Measurements from ENCODE around the gene FFAR1. TPM values are rescaled to one million over a fixed set of nuclear protein-coding genes. Genes with fewer than 3 reads are reported as not detected.

The FFAR1 gene
- total and polyA plus RNA-seq, 2 donors (not counting 3 experiments of a cell fraction or from before 2014, with no cell fraction given): not detected

DNA sequence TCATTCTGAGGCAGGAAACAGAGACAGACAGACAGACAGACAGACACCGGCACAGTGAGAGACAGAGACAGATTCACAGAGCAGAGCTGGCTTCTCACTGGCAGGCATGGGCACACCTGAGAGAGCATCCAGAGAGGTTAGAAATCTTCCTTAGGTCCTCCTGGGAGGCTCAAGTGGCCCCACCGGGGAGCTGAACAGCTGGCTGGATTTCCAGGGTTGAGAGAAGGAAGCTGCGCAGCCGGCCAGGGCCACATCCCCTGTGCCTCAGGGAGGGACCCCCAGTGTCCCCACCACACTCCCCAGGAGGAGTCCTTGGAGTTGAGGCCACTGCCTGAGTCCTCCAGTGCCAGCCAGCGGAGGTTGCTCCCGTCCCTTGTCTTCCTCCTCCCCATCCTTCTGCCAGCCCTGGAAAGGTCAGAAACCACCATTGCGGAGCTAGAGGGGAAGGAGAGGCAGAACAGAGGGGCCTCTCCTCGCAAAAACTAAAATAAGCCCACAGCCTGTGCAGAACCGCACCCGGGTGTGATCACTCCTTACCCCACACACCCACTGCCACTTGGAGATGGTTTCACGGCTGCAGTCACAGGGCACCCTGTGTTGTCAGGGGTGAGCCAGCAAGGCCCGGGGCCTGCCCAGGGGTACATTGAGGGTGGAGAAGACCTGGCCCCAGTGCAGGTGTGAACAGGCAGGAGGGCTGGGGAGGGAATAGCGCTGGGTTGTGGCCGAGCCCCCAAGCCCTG lies 14.7 kb downstream of the FFAR1 start:
- ChIA-PET POLR2A (no interaction called here), CTCF (interaction anchor here (0.6 to 1.2 kb wide), 2 partner anchors 9 to 12 kb away, joined by 3 read pairs; no protein-coding TSS in a partner anchor)
- Histone ChIP-seq H2AFZ (ENCODE audit: low read depth, low read length) (no peak overlapping the region), H3K4me1 (ENCODE audit: control insufficient read depth, extremely low read depth, insufficient read depth, low read length) (no peaks in the 10 kb centered on the region), H3K36me3 (ENCODE audit: control insufficient read depth in 2 of 2, extremely low read depth in 1 of 2, insufficient read depth in 2 of 2, low read length in 2 of 2) (no peaks in the 10 kb centered on the region), H3K27me3 (ENCODE audit: control insufficient read depth in 2 of 2, insufficient read depth in 2 of 2, low read length in 2 of 2) (peaks cover 0 to 2% of the 10 kb centered on the region in 2 experiments), H3K27ac (ENCODE audit: insufficient read depth, low read depth, low read length) (no peak overlapping the region), H4K20me1 (replicated peaks; ENCODE audit: control insufficient read depth, extremely low read depth, insufficient read depth, low read length) (no peaks in the 10 kb centered on the region), H3K4me3 (replicated peaks in 1 of 3; ENCODE audit: insufficient read depth in 1 of 3, low read depth in 1 of 3, low read length in 3 of 3) (no peak overlapping the region), H3K4me2 (ENCODE audit: insufficient read depth, low read length) (no peak overlapping the region), H3K9me3 (replicated peaks; ENCODE audit: control insufficient read depth, insufficient read depth, low read length) (no peaks in the 10 kb centered on the region), H3K9me1 (replicated peaks; ENCODE audit: control insufficient read depth, extremely low read depth, insufficient read depth, low read length) (no peaks in the 10 kb centered on the region), H3K79me2 (ENCODE audit: control insufficient read depth, insufficient read depth, low read length) (no peaks in the 10 kb centered on the region), H3K9ac (replicated peaks; ENCODE audit: extremely low read depth, insufficient read depth, low read length) (no peak overlapping the region)
- FAIRE-seq: no peak
- TF ChIP-seq MYC (IDR thresholded peaks at IDR 0.05; ENCODE audit: low read depth, low read length): no peak
- dilution Hi-C loops (cut with MboI; ENCODE audit: extremely low pct_ligation_motif_present, low sequenced_read_pairs): no loop called here
- no TSS peak for BruUV-seq (replicated peaks)
- no peak for DNase-seq (ENCODE audit: low read depth, low spot score)
- intact Hi-C loops (cut with micrococcal nuclease): no loop called here

DNA sequence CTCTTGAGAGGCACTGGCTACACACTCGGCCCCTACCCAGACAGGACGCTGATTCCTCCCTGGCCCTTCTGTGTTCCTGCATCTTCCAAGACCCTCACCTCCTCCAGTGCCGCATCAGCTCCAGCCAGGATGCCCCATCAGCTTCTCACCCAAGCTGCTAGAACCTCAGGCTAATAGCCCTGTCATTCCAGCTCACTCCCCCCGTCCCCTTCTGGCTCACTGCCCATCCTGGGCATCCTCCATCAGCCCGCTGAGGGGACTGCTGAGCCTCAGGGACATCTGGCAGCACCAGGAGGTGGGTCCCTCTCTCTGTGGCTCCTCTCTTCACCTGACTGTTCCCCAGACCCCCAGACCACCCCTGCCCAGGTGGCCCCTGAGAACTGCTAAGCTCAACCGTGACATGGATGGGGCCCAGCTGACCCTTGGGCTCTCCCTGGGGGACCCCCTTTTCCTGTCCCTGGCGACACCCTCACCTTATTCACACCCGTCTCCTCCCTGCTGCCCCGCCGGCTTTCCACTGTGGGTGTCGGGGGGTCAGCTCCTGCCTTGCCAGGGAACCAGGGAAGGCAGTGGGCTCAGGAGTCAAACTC lies 15.4 kb downstream of the FFAR1 start:
- CTCF ChIA-PET: interaction anchor here (0.6 to 1.2 kb wide), 3 partner anchors 8 to 12 kb away, joined by 3 read pairs; no protein-coding TSS in a partner anchor
- no peak for DNase-seq (ENCODE audit: low read depth, low spot score)
- BruUV-seq (replicated peaks): no TSS peak
- intact Hi-C loops (cut with micrococcal nuclease) (no loop called here), dilution Hi-C loops (cut with MboI; ENCODE audit: extremely low pct_ligation_motif_present, low sequenced_read_pairs) (no loop called here)
- no peaks in the 10 kb centered on the region for H3K9me3 ChIP-seq (replicated peaks; ENCODE audit: control insufficient read depth, insufficient read depth, low read length)
- H3K79me2 ChIP-seq (ENCODE audit: control insufficient read depth, insufficient read depth, low read length): no peaks in the 10 kb centered on the region
- H3K4me1 ChIP-seq (ENCODE audit: control insufficient read depth, extremely low read depth, insufficient read depth, low read length): no peaks in the 10 kb centered on the region
- H3K4me2 ChIP-seq (ENCODE audit: insufficient read depth, low read length): no peak overlapping the region
- H3K36me3 ChIP-seq (ENCODE audit: control insufficient read depth in 2 of 2, extremely low read depth in 1 of 2, insufficient read depth in 2 of 2, low read length in 2 of 2): no peaks in the 10 kb centered on the region
- no peak overlapping the region for H2AFZ ChIP-seq (ENCODE audit: low read depth, low read length)
- H3K27me3 ChIP-seq (ENCODE audit: control insufficient read depth in 2 of 2, insufficient read depth in 2 of 2, low read length in 2 of 2): peaks cover 0 to 2% of the 10 kb centered on the region in 2 experiments
- no peak overlapping the region for H3K9ac ChIP-seq (replicated peaks; ENCODE audit: extremely low read depth, insufficient read depth, low read length)
- POLR2A ChIA-PET: no interaction called here
- TF ChIP-seq JUN (IDR thresholded peaks at IDR 0.05; ENCODE audit: borderline replicate concordance, insufficient read depth, insufficient read length, low read depth) (no peak), GATA2 (IDR thresholded peaks at IDR 0.05; ENCODE audit: insufficient read depth, insufficient read length, low read depth, low read length) (no peak), POLR2A (IDR thresholded peaks at IDR 0.05; ENCODE audit: low read depth, low read length) (no peak), FOS (IDR thresholded peaks at IDR 0.05; ENCODE audit: borderline replicate concordance, insufficient read depth, low read length) (no peak), EZH2 (IDR thresholded peaks at IDR 0.05; ENCODE audit: borderline replicate concordance, low read depth, low read length, severe bottlenecking) (no peak)
- TF ChIP-seq, protein P1, sequence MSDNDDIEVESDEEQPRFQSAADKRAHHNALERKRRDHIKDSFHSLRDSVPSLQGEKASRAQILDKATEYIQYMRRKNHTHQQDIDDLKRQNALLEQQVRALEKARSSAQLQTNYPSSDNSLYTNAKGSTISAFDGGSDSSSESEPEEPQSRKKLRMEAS (IDR thresholded peaks at IDR 0.05; ENCODE audit: insufficient read depth, insufficient read length): no peak
- H3K27ac ChIP-seq (ENCODE audit: insufficient read depth, low read depth, low read length): no peak overlapping the region
- H4K20me1 ChIP-seq (replicated peaks; ENCODE audit: control insufficient read depth, extremely low read depth, insufficient read depth, low read length): no peaks in the 10 kb centered on the region
- no peak overlapping the region for H3K4me3 ChIP-seq (replicated peaks in 1 of 3; ENCODE audit: insufficient read depth in 1 of 3, low read depth in 1 of 3, low read length in 3 of 3)
- no peaks in the 10 kb centered on the region for H3K9me1 ChIP-seq (replicated peaks; ENCODE audit: control insufficient read depth, extremely low read depth, insufficient read depth, low read length)
- FAIRE-seq: no peak
